ENCODE data around the gene MAPK10. TPM values are rescaled to one million over a fixed set of nuclear protein-coding genes. Genes with fewer than 3 reads are reported as not detected.

Gene MAPK10
- total RNA-seq, 2 donors from 2014 or later: 3.4 to 7.0 TPM

DNA sequence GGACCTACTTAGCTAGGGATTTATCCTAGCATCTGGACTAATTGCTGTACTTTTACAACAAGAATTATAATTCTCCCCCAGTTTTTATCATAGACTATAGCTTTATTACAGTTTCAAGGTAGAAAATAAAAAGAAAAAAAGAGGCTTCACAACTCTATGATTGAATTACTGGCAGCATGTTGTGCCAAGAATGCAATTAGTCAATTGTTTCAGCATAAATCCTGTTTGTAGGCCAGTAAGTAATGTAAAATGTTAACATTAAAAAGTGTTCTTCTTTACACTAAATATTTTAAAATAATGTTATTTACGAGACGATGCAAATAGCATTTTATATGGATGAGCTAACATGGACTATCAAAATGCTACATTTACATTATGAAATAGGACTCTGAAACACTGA lies 228.4 kb downstream of the MAPK10 start:
- ATAC-seq: no peak
- intact Hi-C loops (cut with DNase I, micrococcal nuclease): no loop called here
- DNase-seq: no peak

DNA sequence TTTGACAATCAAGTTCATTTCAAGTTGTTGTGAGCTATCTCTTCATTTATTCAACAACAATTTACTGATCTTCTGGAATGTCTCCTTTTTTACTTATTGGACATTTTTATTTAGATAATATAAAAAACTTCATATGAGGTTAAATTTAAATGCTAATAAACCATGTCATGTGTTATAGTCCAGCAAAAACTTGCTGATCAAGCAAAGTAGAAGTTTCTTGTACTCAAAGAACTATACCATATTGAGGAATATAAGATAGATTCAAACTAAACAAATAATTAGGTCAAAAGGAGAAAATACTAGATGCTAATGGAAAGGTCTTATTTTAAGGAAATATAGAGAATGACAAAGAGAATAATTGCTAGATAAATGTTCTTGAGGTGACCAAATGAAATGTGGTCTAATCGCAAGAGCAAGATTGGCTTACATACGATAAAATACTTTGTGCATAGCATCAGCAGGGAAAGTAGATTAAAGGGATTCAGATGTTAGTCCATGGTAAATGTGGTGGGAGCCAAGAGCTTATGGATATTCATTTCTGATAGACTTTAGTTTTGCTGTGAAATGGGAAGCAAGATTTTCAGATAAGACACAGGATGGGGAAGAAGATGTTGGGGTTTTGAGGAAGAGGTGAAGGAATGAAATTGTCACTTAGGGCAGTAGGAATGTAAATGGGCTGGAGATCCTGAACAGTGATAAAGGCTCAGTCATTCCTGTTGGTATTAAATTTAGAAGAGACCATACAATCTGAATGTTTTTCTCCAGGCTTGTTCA lies 229.5 kb downstream of the MAPK10 start:
- intact Hi-C loops (cut with DNase I, micrococcal nuclease): no loop called here
- no peak for DNase-seq

DNA sequence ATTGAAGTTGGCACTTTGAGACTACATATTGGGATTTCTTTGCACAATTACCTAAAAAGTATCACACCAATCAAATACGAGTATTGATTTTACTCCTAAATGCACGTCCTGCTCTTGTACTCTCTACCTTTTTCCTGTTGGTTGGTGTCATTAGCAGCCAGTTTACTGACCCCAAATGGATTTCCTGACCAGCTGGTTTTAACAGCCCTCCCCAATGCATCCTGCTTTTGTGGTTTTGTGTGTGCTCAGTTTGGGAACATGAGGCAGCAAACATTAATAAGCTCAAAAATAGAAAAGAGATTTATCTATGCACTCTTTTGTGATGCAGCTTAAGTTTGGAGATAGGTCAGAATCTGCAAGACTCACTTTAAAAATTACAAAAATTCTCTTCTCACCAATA lies 230.3 kb downstream of the MAPK10 start:
- DNase-seq (no peak), ATAC-seq (no peak)
- intact Hi-C loops (cut with DNase I, micrococcal nuclease): no loop called here

More for the DNA sequence above, 229.5 kb downstream of the MAPK10 start:
- ATAC-seq: no peak

DNA sequence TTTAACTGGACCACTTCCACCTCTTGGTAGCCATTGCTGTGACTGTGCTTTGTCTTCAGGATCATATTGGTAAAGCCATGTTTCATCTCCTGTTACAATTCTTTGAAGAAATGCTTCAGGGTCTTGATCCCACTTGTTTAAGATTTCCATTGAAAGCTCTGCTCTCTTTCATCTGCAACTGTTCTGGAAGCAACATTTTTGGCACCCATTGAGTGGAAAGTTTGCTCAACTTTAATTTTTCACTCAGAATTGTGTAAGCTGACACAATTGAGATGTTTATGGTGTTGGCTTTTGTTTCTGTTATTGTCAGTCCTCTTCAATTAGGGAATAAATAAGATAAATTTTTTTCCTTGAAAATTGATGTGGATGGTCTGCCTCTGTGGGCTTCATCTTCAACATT lies 237.4 kb downstream of the MAPK10 start:
- DNase-seq (no peak), ATAC-seq (no peak)
- intact Hi-C loops (cut with DNase I, micrococcal nuclease): no loop called here

DNA sequence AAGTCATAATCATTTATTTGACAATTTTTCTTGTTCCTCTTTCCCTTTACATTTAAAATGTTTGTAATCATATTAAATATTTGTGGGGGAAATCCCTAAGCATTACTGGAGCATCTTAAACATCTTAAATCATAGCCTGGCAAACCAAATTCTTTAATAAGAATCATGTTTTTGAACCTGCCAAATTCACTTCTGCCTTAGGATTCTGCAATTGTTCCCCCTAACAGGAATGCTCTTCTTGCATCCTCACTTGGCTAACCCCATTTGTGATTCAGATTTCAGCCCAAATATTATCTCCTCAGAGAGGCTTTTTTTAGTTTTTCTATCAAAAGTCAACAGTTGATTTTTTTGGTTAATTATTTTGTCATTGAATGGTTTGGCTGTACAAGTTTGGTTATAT lies 241.1 kb downstream of the MAPK10 start:
- ATAC-seq (no peak), DNase-seq (no peak)
- intact Hi-C loops (cut with DNase I, micrococcal nuclease): no loop called here

DNA sequence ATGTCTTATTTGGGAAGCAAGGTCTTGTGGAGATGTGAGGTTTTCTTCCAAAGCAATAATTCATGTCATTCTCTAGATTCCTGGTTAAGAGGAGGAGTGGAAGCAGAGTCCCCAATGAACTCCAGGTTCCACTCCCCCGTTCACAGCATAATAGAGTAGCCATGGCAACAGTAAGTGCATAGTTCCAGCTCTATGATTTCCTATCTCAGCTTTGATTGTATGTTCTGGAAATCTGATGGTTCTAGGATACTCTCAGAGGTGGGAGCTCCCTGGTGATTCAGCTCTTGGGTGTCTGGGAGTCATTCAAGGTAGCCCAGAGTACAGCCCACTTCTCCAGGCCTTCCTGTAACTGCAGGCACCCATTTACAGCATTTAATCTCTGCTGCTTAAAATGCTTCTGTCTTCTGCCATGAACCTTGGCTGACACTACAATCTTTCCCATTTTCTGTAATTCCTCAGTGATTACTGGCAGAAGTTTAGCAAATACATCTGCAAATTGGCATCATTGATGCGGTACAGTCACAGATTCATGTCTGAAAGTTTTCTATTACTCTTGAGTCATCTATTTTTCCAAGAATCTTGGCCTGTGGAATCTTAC lies 242.0 kb downstream of the MAPK10 start:
- intact Hi-C loops (cut with DNase I, micrococcal nuclease): no loop called here
- ATAC-seq (no peak), DNase-seq (no peak)

DNA sequence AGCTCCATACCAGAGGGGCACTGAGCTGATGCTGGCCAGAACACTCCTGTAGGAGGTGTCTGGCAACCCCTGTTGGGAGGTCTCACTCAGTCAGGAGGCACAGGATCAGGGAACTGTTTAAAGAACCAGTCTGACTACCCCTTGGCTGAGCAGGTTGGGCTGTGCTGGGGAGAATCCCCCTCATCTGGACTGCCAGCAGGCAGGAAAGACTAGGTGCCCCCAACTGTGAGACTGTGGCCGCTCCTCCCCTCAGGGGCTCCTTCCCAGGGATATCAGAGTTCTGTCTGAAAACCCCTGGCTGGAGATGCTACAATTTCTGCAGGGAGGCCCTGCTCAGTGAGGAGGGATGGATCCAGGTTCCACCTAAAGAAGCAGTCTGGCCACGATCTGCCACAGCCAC lies 245.3 kb downstream of the MAPK10 start:
- no peak for ATAC-seq
- no peak for DNase-seq
- intact Hi-C loops (cut with DNase I, micrococcal nuclease): no loop called here

DNA sequence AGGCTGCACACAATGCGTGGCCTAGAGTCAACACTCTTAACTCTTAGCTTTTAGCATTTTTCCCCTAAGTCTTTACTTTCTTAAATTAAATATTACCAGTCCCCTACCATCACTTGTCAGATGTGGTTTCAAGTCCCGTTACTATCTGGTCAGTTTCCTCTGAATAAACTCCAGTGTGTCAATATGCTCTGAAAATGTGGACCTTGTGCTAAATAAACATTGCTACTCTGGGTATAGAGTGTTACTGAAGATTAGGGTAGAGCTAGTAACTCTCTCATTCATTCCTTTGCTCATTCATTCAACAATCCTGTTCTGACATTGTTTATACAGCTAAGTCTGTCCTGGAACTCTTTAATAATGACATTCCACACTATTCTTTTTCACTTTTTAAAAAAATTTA lies 251.0 kb downstream of the MAPK10 start:
- DNase-seq (no peak), ATAC-seq (no peak)
- intact Hi-C loops (cut with DNase I, micrococcal nuclease): no loop called here

DNA sequence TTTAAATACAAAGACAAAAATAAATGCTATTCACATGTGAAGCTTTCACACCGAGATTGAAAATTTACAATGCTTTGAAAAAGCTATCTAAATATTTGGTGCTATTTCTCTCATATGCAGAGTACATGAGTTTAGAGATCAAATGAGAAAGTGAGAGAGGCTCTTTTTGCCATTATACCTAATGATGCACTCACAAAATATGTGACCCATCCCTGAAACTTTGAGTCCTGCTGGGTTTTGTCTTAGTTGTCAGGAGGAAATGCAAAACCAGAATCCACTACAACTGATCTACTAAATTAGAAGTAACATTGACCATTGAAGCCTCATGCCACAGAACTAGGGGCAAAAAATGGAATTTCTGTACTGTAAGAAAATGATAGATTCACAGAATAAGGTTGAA lies 251.7 kb downstream of the MAPK10 start:
- intact Hi-C loops (cut with DNase I, micrococcal nuclease): no loop called here
- ATAC-seq (no peak), DNase-seq (no peak)

DNA sequence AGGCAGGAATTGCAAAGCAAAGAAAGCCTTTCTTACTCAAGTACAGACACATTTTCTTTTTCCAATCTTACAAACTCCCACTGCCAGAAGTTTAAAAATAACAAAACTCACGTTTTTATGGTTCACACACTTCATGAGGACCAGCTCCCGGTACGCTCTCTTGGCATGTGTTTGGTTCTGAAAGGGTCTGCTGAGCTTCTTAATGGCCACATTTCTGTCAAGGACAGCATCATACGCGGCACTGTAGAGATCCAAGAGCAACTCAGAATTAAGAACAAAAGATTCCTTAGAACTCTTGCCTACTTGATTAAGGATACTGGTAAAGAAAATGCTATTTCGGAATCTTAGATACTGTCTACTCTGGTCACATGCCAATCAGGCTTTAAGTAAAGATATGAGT lies 252.7 kb downstream of the MAPK10 start:
- ATAC-seq: no peak
- intact Hi-C loops (cut with DNase I, micrococcal nuclease): no loop called here
- DNase-seq: no peak

DNA sequence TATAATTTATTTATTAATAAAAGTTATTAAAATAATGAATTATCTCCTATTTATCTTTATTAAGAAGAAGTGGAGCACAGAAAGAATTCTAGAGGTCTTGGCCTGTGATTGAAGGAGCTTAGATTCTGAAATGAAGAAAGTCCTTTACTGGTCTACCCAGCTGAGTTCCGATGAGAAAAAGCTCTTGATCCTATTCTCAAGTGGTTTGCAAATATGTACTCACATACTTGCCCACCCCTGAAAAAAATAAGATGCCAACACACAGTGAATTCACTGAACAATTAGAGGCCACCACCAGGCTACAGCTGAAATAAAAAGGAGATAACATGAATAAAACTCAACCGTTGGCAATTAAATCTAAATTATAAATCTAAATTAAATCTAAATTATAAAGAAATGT lies 253.4 kb downstream of the MAPK10 start:
- ATAC-seq (no peak), DNase-seq (no peak)
- intact Hi-C loops (cut with DNase I, micrococcal nuclease): no loop called here

DNA sequence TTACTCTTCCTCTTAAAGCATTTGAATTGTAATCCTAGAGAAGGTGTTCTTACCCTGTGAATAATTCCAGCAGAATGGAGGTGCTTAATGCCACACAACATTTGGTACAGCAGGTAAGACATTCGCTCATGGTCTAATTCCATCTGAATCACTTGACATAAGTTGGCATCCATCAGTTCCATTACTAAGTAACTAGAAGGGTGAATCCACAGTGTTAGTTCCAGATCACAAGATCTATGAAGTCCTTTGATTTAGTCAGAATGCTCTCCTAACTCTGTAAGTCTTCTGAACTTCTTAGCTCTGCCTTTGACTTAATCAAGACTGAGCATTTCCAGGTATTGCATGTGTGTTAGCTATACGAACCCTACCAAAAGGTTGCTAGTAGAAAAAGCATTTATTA lies 258.0 kb downstream of the MAPK10 start:
- DNase-seq (no peak), ATAC-seq (no peak)
- intact Hi-C loops (cut with DNase I, micrococcal nuclease): no loop called here

DNA sequence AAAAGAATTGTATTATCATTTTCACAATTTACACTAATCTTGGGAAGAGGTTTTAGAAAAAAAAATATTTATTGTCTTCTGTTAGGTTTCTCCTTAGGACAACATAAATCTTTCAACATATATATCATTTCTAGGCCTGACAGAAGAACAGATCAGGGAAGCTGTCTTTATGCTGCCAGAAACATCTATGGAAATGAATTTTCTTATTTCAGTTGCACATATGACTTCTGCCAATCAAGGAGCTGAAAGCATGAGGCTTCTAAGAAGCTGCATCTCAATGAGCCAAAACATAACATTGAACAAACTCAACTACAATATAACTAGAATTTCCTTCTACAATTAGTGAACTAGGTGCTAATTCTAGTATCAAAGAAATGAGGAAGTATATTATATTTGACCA lies 258.4 kb downstream of the MAPK10 start:
- intact Hi-C loops (cut with DNase I, micrococcal nuclease): no loop called here
- DNase-seq: no peak
- no peak for ATAC-seq

DNA sequence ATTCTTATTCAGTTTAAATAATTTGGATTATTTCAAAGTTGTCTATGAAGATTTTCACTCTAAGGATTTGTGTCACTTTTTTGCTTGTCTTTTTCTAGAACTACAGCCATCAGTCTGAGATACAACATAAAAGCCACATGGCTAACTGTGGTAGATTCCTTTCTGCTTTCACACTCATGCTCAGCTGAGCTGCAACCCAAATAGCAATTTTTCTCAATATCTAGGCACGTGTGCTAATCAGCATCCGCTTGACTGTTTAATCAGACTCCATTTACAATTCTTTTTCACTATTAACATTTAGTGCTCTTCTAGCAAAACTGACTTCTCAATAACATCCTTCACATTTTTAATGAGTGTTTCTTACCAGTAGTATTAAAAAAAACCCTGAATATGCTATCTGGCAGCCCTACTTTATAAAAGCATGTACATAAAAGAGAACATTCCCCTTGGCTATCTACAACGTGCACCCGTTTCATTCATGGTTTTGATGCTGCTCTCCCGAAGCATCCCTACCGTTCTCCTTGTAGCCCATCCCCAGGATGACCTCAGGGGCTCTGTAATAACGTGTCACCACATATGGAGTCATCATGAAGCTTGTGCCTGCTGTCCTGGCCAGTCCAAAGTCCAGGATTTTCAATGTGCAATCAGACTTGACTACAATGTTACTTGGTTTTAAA lies 259.2 kb downstream of the MAPK10 start:
- DNase-seq (no peak), ATAC-seq (no peak)
- intact Hi-C loops (cut with DNase I, micrococcal nuclease): no loop called here

DNA sequence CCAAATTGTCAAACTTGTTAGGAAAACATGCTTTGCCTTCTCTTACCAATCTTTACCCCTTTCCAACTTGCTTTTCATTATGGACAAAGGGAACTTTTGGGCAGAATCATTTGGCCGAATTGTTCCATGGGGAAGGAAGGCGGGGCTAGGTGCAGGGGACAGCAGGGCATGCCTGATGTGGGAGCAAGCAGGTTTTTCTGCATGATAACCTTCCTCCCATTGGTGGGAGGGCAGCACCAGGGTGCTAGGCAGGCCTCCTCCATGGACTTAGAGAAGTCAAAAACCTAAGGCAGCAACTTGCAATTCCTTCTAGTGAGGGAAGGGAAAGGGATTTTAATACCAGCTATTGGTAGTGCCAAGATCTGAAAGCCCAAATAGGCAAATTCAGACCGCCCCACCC lies 260.5 kb downstream of the MAPK10 start:
- no peak for ATAC-seq
- intact Hi-C loops (cut with DNase I, micrococcal nuclease): no loop called here
- no peak for DNase-seq

DNA sequence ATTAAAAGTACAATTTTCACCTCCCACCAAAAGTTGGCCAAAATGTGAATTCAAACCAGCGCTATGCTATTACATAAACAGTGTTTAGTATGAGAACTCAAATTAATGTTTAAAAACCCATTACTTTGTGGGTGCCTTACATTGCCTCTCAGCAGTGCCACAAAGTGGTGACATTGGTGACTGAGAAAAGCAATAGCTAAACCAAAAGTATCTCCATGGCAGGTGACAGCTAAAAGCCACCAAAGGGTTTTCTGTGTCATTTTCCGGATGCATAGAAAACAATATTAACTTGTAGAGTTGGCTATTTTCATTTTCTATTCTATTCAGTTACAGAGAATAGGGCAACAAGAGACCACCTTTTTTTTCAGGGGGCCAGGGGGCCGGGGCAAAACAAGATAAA lies 261.2 kb downstream of the MAPK10 start:
- ATAC-seq (no peak), DNase-seq (no peak)
- intact Hi-C loops (cut with DNase I, micrococcal nuclease): no loop called here

DNA sequence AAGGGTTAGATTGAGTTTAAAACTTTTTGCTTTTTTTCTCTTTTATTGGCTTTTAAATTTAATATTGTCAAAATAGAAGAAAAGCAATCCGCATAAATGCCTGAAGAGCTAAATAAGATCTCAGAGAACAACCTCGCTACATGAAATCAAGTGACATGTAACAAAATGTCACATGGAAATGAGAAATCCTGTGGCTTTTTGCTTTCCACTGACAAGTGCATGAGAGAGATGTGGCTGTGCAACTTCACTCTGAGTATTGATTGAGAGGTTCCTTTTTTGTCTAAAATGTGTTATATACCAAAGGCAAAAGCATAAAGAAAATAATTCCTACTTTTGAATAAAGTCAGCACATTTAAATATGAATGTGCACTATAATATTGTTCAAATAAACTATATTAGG lies 263.5 kb downstream of the MAPK10 start:
- no peak for ATAC-seq
- DNase-seq: no peak
- intact Hi-C loops (cut with DNase I, micrococcal nuclease): no loop called here

DNA sequence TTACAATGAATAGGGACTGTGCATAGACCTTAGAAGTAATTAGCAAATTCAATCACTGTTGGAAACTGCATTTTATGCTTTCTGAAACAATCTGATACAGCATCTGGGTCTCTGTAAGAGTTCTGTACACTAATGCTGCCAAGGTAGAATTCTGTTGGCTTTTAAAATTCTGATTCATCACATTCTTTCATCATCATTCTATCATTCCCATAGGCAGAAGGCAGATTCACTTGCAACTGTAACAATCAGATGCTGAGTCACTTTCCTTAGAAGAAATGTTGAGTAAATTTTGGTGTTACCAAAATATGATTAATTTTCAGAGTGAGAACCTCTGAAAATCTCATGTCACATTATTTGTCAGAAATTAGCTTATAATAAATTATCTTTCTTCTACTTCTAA lies 267.2 kb downstream of the MAPK10 start:
- ATAC-seq (no peak), DNase-seq (no peak)

DNA sequence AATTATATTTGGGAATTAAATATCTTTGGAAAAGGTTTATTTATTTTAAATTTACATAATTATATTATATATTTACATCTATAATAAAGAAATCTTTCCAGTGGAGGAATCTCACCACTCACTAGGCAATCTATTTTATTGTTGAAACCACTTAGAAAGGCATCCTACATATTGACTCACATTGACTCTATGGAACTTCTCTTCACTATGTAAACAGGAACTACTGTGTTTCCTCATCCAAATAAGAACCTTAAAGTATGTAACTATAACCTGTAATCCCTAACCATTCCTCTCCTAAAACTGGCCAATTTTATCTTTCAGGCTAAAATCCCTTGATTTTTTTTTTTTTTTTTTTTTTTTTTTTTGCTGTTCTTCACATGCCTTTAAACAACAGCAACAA lies 268.7 kb downstream of the MAPK10 start:
- intact Hi-C loops (cut with DNase I, micrococcal nuclease): no loop called here
- no peak for DNase-seq
- no peak for ATAC-seq

More for the DNA sequence above, 267.2 kb downstream of the MAPK10 start:
- intact Hi-C loops (cut with DNase I, micrococcal nuclease): no loop called here

DNA sequence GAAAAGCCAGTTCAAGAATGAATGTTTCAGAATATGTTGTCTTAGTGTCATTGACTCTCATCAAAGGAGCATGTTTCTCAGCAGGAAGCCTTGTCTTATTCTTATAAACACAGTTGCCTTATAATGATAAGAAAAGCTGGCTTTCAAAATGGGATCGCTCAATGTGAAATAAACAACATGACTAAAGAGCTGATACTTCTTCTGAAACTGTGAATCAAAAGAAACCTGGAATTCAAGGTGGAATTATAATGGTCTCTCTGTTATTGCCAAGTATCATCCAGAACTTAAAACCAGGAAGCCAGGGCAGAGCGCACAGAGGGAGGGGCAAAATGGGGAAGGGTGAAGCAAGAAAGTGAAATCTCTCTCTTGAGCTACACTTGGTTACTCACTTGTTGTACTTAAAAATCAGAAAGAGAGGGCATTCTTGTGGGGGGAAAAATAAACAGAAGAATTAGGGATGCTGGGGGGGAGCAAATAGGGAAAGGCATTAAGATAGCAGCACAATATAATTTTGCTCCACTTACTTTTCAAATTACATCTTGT lies 270.0 kb downstream of the MAPK10 start:
- intact Hi-C loops (cut with DNase I, micrococcal nuclease): no loop called here
- no peak for DNase-seq
- ATAC-seq: no peak
